Endodermal cell (in vitro differentiated cells): ENCODE data around the gene TBC1D2B. TPM values are rescaled to one million over a fixed set of nuclear protein-coding genes. Genes with fewer than 3 reads are reported as not detected.

Source experiments
- DNase-seq: peaks from one replicate; pipeline ENCODE4 v3.0.0-alpha.2; 2017
- H3K27ac ChIP-seq: 2 replicates; pipeline ENCODE4 v1.5.1; 2013; ENCODE audit warnings: mild to moderate bottlenecking, low read depth, low read length, moderate library complexity
- H3K27me3 ChIP-seq: 2 replicates; pipeline ENCODE4 v1.6.1; 2013; ENCODE audit warnings: mild to moderate bottlenecking, low read length, moderate library complexity; ENCODE audit not compliant: insufficient read depth, control insufficient read depth, poor library complexity, severe bottlenecking
- H3K36me3 ChIP-seq: 2 replicates; pipeline ENCODE4 v1.7.0; 2013; ENCODE audit warnings: mild to moderate bottlenecking, low read length, moderate library complexity; ENCODE audit not compliant: control insufficient read depth, insufficient read depth
- H3K4me1 ChIP-seq: one replicate; pipeline ENCODE4 v1.7.0; 2013; ENCODE audit warnings: low read length; ENCODE audit not compliant: control insufficient read depth, insufficient read depth
- H3K4me3 ChIP-seq: 2 replicates; pipeline ENCODE4 v1.5.1; 2013; ENCODE audit warnings: mild to moderate bottlenecking, low read length, moderate library complexity
- H3K9ac ChIP-seq: 2 replicates; pipeline ENCODE4 v1.6.1; 2013; ENCODE audit warnings: mild to moderate bottlenecking, low read length, moderate library complexity; ENCODE audit not compliant: poor library complexity, severe bottlenecking; ENCODE audit errors: extremely low read depth
- H3K9me3 ChIP-seq: 2 replicates; pipeline ENCODE4 v1.6.1; 2013; ENCODE audit warnings: mild to moderate bottlenecking, low read length, moderate library complexity; ENCODE audit not compliant: control insufficient read depth
- H3K27ac Mint-ChIP-seq: 2 replicates; pipeline ENCODE4 v1.8.0; 2020; ENCODE audit warnings: mixed read lengths
- H3K27me3 Mint-ChIP-seq: 2 replicates; pipeline ENCODE4 v1.8.0; 2021; ENCODE audit warnings: mild to moderate bottlenecking, mixed read lengths; ENCODE audit not compliant: insufficient read depth
- H3K36me3 Mint-ChIP-seq: 2 replicates; pipeline ENCODE4 v1.8.0; 2020; ENCODE audit warnings: low read depth, mixed read lengths
- H3K4me1 Mint-ChIP-seq: 2 replicates; pipeline ENCODE4 v1.8.0; 2020; ENCODE audit warnings: mixed read lengths
- H3K4me3 Mint-ChIP-seq: 2 replicates; pipeline ENCODE4 v1.8.0; 2020; ENCODE audit warnings: mild to moderate bottlenecking, moderate library complexity, mixed read lengths
- H3K9me3 Mint-ChIP-seq: 2 replicates; pipeline ENCODE4 v1.8.0; 2020; ENCODE audit warnings: mild to moderate bottlenecking, mixed read lengths
- CTCF ChIP-seq: fragments of 200-600 bp; sonication (generic); conservative IDR thresholded peaks from 2 replicates; pipeline ENCODE4 v1.5.0; 2021; ENCODE audit warnings: antibody characterized with exemption, mild to moderate bottlenecking
- WGBS, 2 experiments: methylation state at CpG; one replicate each; pipeline versions ENCODE4 v1.1.5 to v1.1.7; 2013; ENCODE audit warnings: missing lambda C conversion rate in 2 of 2, mixed read lengths in 1 of 2; ENCODE audit not compliant: insufficient coverage in 1 of 2, insufficient read length in 1 of 2; 5-methylcytosine and 5-hydroxymethylcytosine counted together
- total RNA-seq, 2 donors: library from RNA; stranded (reverse); fragmentation: NEBNext Ultra II Directional in 1 of 2; extraction: Animal tissue kit (Norgen Biotek cat#: 25700) in 1 of 2; gene quantifications; 2 replicates in 1 of 2; 3 replicates in 1 of 2; pipeline ENCODE4 v1.2.1, GENCODE V29; 2021

The TBC1D2B gene
- total RNA-seq, 2 donors from 2014 or later: 13.8 to 23.8 TPM

- Mint-ChIP-seq H3K27me3 (no peaks in the 10 kb centered on the region), H3K27ac (no peak overlapping the region), H3K9me3 (no peaks in the 10 kb centered on the region), H3K4me3 (no peak overlapping the region), H3K36me3 (no peaks in the 10 kb centered on the region), H3K4me1 (no peaks in the 10 kb centered on the region)
- H3K4me1 ChIP-seq: no peaks in the 10 kb centered on the region
- H3K27ac ChIP-seq: no peak overlapping the region
- H3K9me3 ChIP-seq: no peaks in the 10 kb centered on the region
- WGBS, 2 experiments: 95 to 100% methylated on average over 2 to 6 of the region's 6 CpGs
- no peaks in the 10 kb centered on the region for H3K36me3 ChIP-seq
- no peak overlapping the region for H3K4me3 ChIP-seq
- no peak for TF ChIP-seq CTCF
- DNase-seq: no peak
- H3K27me3 ChIP-seq: no peaks in the 10 kb centered on the region
- no peak overlapping the region for H3K9ac ChIP-seq
Measured at GRCh38 chr15:78083687-78084448, 6.4 kb upstream of the TBC1D2B start.

- no peak overlapping the region for H3K27ac Mint-ChIP-seq
- no peaks in the 10 kb centered on the region for H3K36me3 ChIP-seq
- no peaks in the 10 kb centered on the region for H3K4me1 Mint-ChIP-seq
- no peak overlapping the region for H3K9ac ChIP-seq
- H3K4me3 ChIP-seq: no peak overlapping the region
- WGBS, 2 experiments: 94 to 100% methylated on average over 3 to 4 of the region's 4 CpGs
- no peak for TF ChIP-seq CTCF
- H3K27me3 ChIP-seq: peaks cover 1% of the 10 kb centered on the region
- no peaks in the 10 kb centered on the region for H3K4me1 ChIP-seq
- no peak for DNase-seq
- H3K9me3 Mint-ChIP-seq: no peaks in the 10 kb centered on the region
- no peaks in the 10 kb centered on the region for H3K9me3 ChIP-seq
- no peak overlapping the region for H3K27ac ChIP-seq
- H3K36me3 Mint-ChIP-seq: no peaks in the 10 kb centered on the region
- H3K27me3 Mint-ChIP-seq: no peaks in the 10 kb centered on the region
- no peak overlapping the region for H3K4me3 Mint-ChIP-seq
Measured at GRCh38 chr15:78083186-78083585, 5.7 kb upstream of the TBC1D2B start.

- Mint-ChIP-seq H3K27ac (no peak overlapping the region), H3K4me3 (no peak overlapping the region), H3K4me1 (no peaks in the 10 kb centered on the region), H3K27me3 (no peaks in the 10 kb centered on the region), H3K36me3 (no peaks in the 10 kb centered on the region), H3K9me3 (no peaks in the 10 kb centered on the region)
- WGBS, 2 experiments: 94% methylated on average over 1 of the region's 1 CpG; no CpG with 5 or more reads in 1 of the 2 experiments
- peaks cover 4% of the 10 kb centered on the region for H3K27me3 ChIP-seq
- no peaks in the 10 kb centered on the region for H3K4me1 ChIP-seq
- no peak overlapping the region for H3K4me3 ChIP-seq
- no peaks in the 10 kb centered on the region for H3K9me3 ChIP-seq
- no peak overlapping the region for H3K27ac ChIP-seq
- H3K9ac ChIP-seq: no peak overlapping the region
- no peaks in the 10 kb centered on the region for H3K36me3 ChIP-seq
- no peak for DNase-seq
- no peak for TF ChIP-seq CTCF
Measured at GRCh38 chr15:78082743-78083110, 5.2 kb upstream of the TBC1D2B start.
